ENCODE results near the gene NELFE. TPM values are rescaled to one million over a fixed set of nuclear protein-coding genes. Genes with fewer than 3 reads are reported as not detected.
"Not testable (repeated sequence)": the region's sequence is repeated elsewhere in the genome, so short reads cannot be mapped to it uniquely, and the experiment has no call there.

NELFE gene
- total RNA-seq, 1 donor from 2014 or later: 57.9 TPM

GRCh38 chr6:31994421-31994820 lies 35.6 kb upstream of the NELFE start:
- H3K4me3 Mint-ChIP-seq; DNase-seq; H3K27ac Mint-ChIP-seq; CTCF ChIA-PET; H3K4me1 Mint-ChIP-seq; H3K27me3 Mint-ChIP-seq; ATAC-seq (ENCODE audit: low read depth); H3K36me3 Mint-ChIP-seq (ENCODE audit: low read depth); POLR2A ChIA-PET; H3K9me3 Mint-ChIP-seq; intact Hi-C loops (cut with micrococcal nuclease): not testable (repeated sequence)

- POLR2A ChIA-PET; DNase-seq; H3K4me3 Mint-ChIP-seq; H3K9me3 Mint-ChIP-seq; intact Hi-C loops (cut with micrococcal nuclease); H3K27ac Mint-ChIP-seq; H3K4me1 Mint-ChIP-seq; H3K36me3 Mint-ChIP-seq (ENCODE audit: low read depth); CTCF ChIA-PET; H3K27me3 Mint-ChIP-seq; ATAC-seq (ENCODE audit: low read depth): not testable (repeated sequence)
Measured at GRCh38 chr6:31989363-31989762, 30.6 kb upstream of the NELFE start.

- peaks cover 15% of the 10 kb centered on the region for H3K36me3 Mint-ChIP-seq (ENCODE audit: low read depth)
- H3K4me3 Mint-ChIP-seq; H3K27ac Mint-ChIP-seq; ATAC-seq (ENCODE audit: low read depth); intact Hi-C loops (cut with micrococcal nuclease); H3K9me3 Mint-ChIP-seq; H3K4me1 Mint-ChIP-seq; POLR2A ChIA-PET; DNase-seq; H3K27me3 Mint-ChIP-seq; CTCF ChIA-PET: not testable (repeated sequence)
Measured at GRCh38 chr6:31981744-31982143, 23.0 kb upstream of the NELFE start, which contains the start of gene C4A. C4A (plus strand) TSS chr6:31982057; CDS start chr6:31982108, 51 bp downstream.

GRCh38 chr6:31980998-31981397 lies 22.2 kb upstream of the NELFE start:
- H3K27me3 Mint-ChIP-seq; H3K4me3 Mint-ChIP-seq; DNase-seq; H3K9me3 Mint-ChIP-seq; CTCF ChIA-PET; H3K27ac Mint-ChIP-seq; POLR2A ChIA-PET; H3K4me1 Mint-ChIP-seq; ATAC-seq (ENCODE audit: low read depth); intact Hi-C loops (cut with micrococcal nuclease): not testable (repeated sequence)
- H3K36me3 Mint-ChIP-seq (ENCODE audit: low read depth): peaks cover 15% of the 10 kb centered on the region

GRCh38 chr6:31980195-31980876 lies 21.6 kb upstream of the NELFE start:
- H3K4me1 Mint-ChIP-seq; H3K27me3 Mint-ChIP-seq; intact Hi-C loops (cut with micrococcal nuclease); DNase-seq; H3K27ac Mint-ChIP-seq; ATAC-seq (ENCODE audit: low read depth); H3K9me3 Mint-ChIP-seq; H3K4me3 Mint-ChIP-seq; POLR2A ChIA-PET; CTCF ChIA-PET: not testable (repeated sequence)
- peaks cover 15% of the 10 kb centered on the region for H3K36me3 Mint-ChIP-seq (ENCODE audit: low read depth)

GRCh38 chr6:31979238-31979898 lies 20.6 kb upstream of the NELFE start:
- Mint-ChIP-seq H3K27ac (no peak overlapping the region), H3K4me1 (no peaks in the 10 kb centered on the region), H3K9me3 (no peaks in the 10 kb centered on the region), H3K36me3 (ENCODE audit: low read depth) (peaks cover 15% of the 10 kb centered on the region), H3K4me3 (no peak overlapping the region), H3K27me3 (no peaks in the 10 kb centered on the region)
- ChIA-PET CTCF (no interaction called here), POLR2A (no interaction called here)
- ATAC-seq (ENCODE audit: low read depth) (no peak), DNase-seq (no peak)
- intact Hi-C loops (cut with micrococcal nuclease): loop anchor here (10.0 kb wide), 1 partner anchor 1225 kb away; the partner anchor contains the start of genes HSD17B8, RING1, RXRB and SLC39A7
- no peak for TF ChIP-seq CTCF (IDR thresholded peaks at IDR 0.05)

- ChIA-PET POLR2A (interaction anchor here (1.2 kb wide), 1 partner anchor 20 kb away, joined by 3 read pairs; the partner anchor contains the start of genes NELFE and SKIC2), CTCF (no interaction called here)
- Mint-ChIP-seq H3K36me3 (ENCODE audit: low read depth) (peaks cover 15% of the 10 kb centered on the region), H3K27me3 (no peaks in the 10 kb centered on the region), H3K4me3 (no peak overlapping the region), H3K9me3 (no peaks in the 10 kb centered on the region), H3K4me1 (no peaks in the 10 kb centered on the region), H3K27ac (no peak overlapping the region)
- intact Hi-C loops (cut with micrococcal nuclease): loop anchor here (10.0 kb wide), 1 partner anchor 1226 kb away; the partner anchor contains the start of genes HSD17B8, RING1, RXRB and SLC39A7
- ATAC-seq (ENCODE audit: low read depth) (no peak), DNase-seq (no peak)
- TF ChIP-seq CTCF (IDR thresholded peaks at IDR 0.05): no peak
Measured at GRCh38 chr6:31978831-31979230, 20.1 kb upstream of the NELFE start.

Measured in activated B cell treated with CpG ODN at 0.5 μM for 24 hours (primary cell).